Kidney tubule cell (primary cell): ENCODE results near the gene SARDH.

Source experiments
- DNase-seq: peaks from one replicate; pipeline ENCODE4 v3.0.0-alpha.2; 2018; ENCODE audit warnings: low spot score

The SARDH gene

DNA sequence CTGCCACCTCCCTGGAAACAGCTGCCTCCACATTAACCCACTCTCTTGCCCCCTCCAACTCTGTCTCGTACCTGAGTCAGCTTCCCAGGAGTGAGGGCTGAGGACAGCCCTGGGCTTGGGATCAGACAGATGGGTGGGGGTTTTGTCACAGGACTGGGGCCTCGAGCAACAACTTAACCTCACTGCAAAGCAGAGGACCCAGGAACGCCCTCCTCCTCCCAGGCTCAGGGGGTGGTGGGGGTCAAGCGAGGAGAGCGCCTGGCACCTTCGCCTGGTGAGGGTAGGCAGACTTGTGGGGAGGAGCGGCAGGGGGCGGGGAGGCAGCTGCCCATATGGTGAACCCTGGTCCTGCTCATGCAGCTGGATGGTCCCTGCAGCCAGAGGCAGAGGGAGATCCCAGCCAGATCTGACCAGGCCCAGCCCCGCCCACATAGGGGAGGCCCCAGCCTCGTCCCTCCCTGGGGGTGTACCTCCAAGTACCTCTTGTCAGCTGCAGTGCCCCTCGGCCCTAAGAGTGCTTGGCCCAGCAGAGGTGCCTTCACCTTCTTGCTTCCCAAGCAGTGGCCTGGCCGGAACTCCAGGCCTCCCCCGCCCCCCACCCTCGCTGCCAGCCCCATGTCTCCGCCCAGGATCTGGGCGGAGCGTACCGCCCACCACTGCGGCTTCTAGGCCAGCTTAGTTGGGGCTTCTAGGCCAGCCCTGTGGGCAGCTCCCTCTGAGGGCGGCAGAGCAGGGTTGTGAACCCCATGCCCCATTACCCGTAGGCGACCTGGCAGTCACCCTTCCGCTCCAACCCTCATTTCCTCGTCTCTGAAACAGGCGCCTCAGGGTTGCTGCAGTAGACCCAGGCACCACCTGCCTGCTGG lies at the start of gene SARDH:
SARDH (minus strand) TSS at position 579 of the 866 bp plus-strand sequence. CDS start 4,179 bp downstream, outside the sequence.
- peak; percentile 41 for DNase-seq

DNA sequence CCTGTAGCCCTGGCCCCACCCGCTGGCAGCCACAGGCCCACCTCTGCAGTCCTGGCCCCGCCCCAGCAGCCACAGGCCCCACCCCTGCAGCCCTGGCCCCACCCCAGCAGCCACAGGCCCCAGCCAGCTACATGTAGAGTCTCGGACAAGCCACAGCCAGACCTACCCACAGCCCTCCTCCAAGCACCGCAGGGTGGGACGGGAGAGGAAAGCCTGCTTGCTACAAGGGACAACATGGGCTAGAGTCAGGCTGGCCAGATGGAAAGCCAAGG lies 49.5 kb upstream of the SARDH start:
- no peak for DNase-seq

DNA sequence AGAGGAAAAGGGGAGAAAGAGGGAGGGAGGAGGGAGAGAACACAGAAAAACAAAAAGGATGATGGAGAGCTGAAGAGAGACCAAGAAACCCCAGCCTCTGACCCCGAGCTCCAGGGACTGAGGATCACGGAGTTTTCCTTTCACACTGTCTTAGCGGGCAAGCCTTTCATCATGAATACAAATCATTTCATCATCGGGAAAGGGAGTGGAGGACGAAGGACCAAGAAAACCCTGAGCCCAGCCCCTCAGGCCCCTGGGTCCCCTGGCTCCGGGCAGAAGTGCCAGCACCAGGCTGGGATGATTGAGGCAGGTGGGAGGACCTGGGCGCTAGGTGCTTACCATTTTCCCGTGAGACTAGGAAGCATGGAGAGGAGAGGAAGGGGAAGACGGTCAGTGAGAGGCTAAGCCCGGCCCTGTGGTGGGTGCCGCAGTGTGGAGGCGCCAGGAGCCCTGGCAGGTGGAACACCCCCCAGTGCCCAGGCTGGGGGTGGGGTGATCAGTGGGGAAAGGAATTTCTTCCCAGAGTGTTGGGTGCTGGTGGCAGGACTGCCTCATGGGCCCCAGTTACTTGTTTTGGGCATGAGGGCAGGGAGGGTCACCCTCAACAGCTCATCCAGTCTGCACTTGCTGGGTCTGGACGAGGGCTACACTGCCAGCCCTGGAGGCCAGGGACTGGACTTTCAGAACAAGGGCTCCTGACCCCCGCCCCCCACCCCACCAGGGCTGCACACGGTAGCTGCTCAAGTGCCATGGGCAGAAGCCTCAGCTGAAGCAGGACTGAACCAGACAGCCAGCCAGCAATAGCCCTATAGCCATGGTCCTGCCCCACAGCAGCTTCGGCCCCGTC lies 49.0 kb upstream of the SARDH start:
- DNase-seq, result no peak

DNA sequence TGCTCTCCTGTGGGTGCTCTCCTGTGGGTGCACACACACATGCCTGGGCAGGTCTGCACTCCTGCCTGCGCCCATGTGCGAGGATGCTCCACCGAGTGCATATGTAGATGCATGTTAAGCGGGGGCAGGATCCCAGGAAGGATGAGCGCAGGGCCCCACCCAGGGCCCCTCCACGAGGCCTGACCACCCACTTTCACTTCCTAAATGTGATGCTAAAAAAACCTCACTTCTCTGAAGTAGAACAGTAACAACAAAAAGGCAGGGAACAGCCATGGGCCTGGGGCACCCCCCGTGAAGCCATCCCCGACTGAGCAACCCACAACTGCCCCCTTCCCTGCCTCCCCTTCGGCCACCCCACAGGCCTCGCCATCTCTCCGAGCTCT lies 48.2 kb upstream of the SARDH start:
- no peak for DNase-seq

DNA sequence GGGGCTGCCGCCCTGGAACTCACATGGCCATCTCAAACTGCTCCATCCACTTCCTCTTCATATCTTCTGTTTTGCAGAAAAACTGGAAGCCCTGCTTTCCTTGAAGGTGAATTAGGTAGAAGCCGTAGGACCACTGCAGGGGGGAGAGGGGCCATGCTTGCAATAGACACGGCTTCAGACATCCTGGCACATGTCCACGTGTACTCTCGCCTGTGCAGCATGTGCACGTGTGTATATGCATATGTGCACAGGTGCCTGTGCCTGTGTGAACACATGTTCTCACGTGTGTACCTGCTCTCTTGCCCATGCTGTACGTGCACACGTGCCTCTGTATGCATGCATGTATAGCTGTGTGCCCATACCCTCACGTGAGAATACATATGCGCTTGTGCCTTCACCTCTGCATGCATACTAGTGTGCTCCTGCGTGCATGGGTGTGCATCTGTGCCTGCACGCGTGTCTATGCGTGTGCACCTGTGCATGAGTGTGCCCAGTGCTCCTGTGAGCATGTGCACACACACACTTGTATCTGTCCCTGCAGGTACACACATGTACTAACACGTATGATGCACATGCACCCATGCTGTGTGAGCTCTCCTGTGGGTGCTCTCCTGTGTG lies 47.7 kb upstream of the SARDH start:
- DNase-seq, result no peak

- DNase-seq, result no peak
Measured at GRCh38 chr9:133784731-133785561, 46.8 kb upstream of the SARDH start.

GRCh38 chr9:133783331-133783731 lies 45.2 kb upstream of the SARDH start:
- no peak for DNase-seq

DNA sequence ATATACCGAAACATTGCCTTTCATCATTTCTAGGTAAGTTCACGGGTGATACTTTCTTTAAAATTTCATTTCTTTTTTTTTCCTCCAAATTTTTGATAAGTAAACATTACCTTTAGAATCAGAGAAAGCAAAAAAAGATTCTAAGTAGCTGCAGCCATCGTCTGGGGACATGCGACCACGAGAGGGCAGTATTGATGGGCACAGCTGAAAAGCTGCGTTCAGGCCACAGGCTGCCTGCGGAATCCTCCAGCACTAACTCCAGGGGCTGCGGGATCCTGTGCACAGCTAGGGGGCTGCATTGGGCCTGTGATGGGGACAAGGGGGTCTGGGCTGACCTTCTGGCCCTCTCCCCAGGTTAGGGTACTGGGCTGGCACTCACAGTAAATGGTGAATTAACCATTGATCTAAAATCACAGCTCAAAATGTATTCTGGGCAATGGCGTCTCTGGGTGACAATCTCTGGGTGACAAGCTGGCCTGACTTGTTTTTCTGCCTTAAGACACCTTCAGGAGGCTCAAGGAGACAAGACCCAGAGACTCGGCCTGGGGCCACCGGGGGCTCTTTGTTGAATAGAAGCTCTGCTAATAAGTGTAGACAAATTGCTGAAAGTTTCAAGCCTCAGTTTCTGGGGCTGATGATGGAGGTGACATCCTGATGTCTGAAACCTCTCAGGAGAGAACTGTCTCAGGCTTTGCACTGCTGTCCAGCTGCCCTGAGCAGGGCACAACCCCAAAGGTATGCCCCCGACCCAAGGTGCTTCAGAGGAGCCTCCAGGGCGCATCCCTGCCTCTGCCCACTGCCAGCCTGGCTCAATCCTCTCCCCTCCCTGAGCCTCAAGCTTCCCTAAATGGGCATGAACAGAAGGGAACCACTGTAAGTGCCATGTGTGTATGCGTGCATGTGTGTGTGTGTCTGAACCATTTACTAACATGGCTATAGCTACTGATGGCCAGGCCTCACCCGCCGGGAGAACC lies 44.3 kb upstream of the SARDH start:
- DNase-seq, result peak; percentile 60

- DNase-seq, result no peak
Measured at GRCh38 chr9:133781828-133782135, 43.6 kb upstream of the SARDH start.

DNA sequence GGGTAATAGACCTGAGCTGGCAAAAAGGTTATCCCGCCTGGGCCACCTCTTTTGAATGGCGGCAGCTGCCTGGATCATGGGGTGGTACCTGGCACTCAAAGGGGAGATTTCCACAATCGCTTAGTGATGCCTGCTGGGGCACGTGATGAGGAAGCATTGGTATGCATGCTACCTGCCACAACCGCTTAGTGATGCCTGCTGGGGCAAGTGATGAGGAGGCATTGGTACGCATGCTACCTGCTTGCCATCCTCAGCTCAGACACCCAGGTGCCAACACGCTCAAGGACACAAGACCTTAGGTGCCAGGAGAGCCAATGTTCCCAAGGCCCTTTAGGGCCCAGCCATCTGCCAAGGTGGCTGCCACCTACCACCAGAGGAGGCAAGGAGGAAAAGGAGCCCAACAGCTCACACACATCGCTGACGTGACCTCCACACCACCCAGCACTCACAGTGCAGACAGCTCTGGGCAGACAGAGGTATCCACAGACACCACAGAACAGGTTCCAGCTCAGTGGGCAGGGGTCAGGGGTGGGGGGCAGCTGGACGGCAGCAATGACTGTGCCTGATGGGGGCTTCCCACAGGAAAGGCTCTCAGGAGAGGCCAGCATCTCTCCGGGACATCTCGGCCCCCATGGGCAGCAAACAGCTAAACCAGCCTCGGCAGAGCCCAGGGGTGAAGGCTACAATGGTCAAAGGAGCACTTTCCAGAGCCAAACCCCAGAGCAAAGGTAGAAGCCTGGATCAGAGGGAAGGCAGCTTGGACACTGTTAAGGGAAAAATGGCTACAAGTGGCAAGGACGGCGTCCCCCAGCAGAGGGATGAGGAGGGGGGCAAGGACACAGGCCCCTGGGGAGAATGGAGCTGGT lies 43.0 kb upstream of the SARDH start:
- no peak for DNase-seq

DNA sequence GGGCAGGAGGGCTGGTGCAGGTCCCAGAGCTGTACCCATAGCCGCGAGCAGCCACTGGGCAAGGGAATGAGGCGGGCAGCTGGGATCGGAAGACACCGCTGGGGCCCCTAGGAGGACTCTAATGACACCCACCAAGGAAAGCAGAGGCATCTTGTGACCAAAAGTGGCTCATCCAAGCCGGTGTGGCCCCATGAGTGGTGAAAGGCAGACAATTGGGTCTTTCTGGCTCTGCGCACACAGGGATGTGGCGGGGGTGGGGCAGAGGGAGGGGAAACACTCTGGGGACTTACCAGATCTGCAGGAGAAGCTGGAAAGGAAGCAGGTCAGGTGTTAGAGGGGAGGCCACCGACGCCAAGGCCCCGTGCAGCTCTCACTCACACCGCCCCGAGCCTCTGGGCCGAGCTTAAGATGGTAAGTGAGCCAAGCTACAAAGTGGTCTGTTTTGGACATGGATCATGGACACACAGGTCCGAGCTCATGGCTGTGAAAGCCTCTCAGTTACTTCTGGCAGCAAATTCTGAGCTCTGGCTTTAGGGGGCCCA lies 42.3 kb upstream of the SARDH start:
- no peak for DNase-seq

DNA sequence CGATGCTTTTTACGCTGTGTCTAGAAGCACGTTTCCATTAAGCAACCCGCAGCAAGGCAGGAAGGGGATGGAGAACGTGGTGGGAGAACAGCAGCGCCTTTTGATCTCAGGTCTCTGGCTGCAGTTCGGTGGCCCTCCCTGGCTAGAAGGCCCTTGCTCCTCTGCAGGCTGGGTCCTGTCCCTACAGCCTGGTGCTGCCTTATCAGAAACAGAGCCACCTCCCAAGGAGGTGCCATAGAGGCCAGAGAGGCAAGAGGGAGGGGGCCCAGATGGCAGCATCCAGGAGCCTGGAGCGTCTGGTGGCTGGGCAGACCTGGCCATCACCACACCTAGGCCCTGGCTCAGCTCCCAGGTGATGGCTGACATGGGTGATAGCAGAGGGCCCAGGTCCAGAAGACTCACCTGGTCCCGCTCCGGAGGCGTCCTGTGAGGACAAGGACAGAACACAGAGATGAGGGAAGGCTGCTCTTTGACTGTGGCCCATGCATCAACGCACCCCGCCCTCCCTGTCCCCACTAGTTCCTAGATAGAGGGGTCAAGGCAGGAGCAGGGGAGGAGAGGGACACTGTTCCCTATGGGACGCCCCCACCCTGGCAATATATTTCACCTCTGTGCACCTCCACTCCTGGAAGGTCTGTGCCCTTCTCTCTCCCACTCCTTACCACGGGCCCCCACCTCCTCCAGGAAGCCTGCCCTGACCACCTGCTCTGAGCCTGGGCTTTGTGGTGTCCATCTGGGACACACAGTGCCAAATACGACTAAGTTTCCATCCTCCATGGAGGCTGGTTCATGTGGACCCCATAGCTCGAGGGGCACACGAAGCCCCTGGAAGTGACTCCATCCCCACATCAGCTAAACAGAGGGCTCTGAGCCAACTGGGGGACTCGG lies 41.6 kb upstream of the SARDH start:
- DNase-seq, result no peak

- DNase-seq, result no peak
Measured at GRCh38 chr9:133779081-133779480, 40.9 kb upstream of the SARDH start.

DNA sequence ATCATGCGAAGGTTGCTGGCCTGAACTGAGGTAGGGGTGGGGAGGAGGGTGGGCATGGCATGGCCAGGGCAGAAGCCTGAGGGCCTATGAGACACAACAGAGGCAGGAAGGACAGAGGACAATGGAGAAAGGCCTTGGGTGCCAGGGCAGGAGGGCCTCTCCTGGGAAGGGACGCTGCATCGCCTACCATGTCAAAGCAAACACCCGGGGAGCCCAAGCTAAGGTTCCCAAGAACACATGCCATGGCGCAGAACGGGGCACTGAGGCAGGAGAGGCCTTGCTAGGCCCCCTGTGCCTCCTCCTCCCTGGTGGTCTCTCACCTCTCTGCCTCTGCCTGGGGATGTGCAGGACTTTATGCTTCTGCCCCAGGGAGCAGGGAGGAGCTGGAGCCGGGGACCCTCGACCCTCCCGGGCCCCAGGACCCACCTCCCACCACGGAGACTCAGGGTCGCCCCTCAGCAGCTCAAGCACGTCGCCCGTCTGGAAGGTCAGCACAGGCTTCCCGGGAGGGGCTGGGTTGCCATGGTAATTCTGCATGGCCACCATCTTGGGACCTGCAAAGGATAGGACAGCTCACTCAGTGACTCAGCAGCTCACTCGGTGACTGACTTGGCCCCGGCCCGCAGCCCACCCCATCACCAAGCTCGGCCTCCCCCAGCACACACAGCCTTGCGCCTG lies 40.3 kb upstream of the SARDH start:
- no peak for DNase-seq

DNA sequence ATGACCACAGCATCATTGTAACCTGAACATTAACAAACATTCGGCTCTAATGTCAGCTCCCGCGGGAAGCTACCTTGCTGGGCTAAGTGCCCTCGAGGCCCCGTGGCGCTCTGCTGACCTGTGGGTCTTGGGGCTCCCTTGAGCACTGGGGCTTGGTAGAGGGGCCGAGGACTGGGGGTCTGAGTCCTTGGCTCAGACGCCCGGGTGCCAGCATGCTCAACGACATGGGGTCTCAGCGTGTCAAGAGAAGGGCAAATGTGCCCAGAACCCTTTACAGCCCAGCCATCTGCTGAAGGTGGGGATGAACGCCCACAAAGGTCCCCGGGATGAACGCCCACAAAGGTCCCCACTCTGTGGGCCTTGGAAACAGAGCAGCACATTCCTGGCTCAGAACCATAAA lies 39.7 kb upstream of the SARDH start:
- DNase-seq, result no peak

GRCh38 chr9:133777068-133777791 lies 39.1 kb upstream of the SARDH start:
- no peak for DNase-seq
